IPS-20b (cell line): Measurements from ENCODE around the gene SMYD3.
"Not testable (repeated sequence)": the region's sequence is repeated elsewhere in the genome, so short reads cannot be mapped to it uniquely, and the experiment has no call there.

Experiments
- H3K27ac ChIP-seq: one replicate; pipeline ENCODE4 v1.5.1; 2013; ENCODE audit warnings: low read length
- H3K27me3 ChIP-seq: 2 replicates; pipeline ENCODE4 v1.6.1; 2013; ENCODE audit warnings: mild to moderate bottlenecking, low read length, inconsistent platforms; ENCODE audit not compliant: insufficient read depth
- H3K36me3 ChIP-seq: 2 replicates; pipeline ENCODE4 v1.6.1; 2013; ENCODE audit warnings: low read depth, mild to moderate bottlenecking, inconsistent platforms, low read length, moderate library complexity; ENCODE audit not compliant: insufficient read depth
- H3K4me1 ChIP-seq: 2 replicates; pipeline ENCODE4 v1.6.1; 2013; ENCODE audit warnings: mild to moderate bottlenecking, control low read depth, inconsistent platforms, low read length, moderate library complexity; ENCODE audit not compliant: insufficient read depth
- H3K4me3 ChIP-seq: 2 replicates; pipeline ENCODE4 v1.5.1; 2013; ENCODE audit warnings: mild to moderate bottlenecking, low read length, inconsistent platforms
- H3K9ac ChIP-seq: 2 replicates; pipeline ENCODE4 v1.6.1; 2013; ENCODE audit warnings: low read depth, mild to moderate bottlenecking, inconsistent platforms, low read length, moderate library complexity
- H3K9me3 ChIP-seq: 2 replicates; pipeline ENCODE4 v1.6.1; 2013; ENCODE audit warnings: mild to moderate bottlenecking, low read depth, low read length, inconsistent platforms; ENCODE audit not compliant: insufficient read depth

SMYD3 gene

GRCh38 chr1:246338546-246338945, 168.5 kb downstream of the SMYD3 start:
- Histone ChIP-seq H3K9ac (no peak overlapping the region), H3K4me1 (no peaks in the 10 kb centered on the region), H3K27me3 (no peaks in the 10 kb centered on the region), H3K9me3 (no peaks in the 10 kb centered on the region), H3K4me3 (no peak overlapping the region), H3K36me3 (no peaks in the 10 kb centered on the region), H3K27ac (no peak overlapping the region)

GRCh38 chr1:246338098-246338497, 169.0 kb downstream of the SMYD3 start:
- H3K4me1 ChIP-seq: no peaks in the 10 kb centered on the region
- no peak overlapping the region for H3K27ac ChIP-seq
- no peak overlapping the region for H3K4me3 ChIP-seq
- H3K9me3 ChIP-seq: no peaks in the 10 kb centered on the region
- H3K36me3 ChIP-seq: no peaks in the 10 kb centered on the region
- no peak overlapping the region for H3K9ac ChIP-seq
- H3K27me3 ChIP-seq: no peaks in the 10 kb centered on the region

- Histone ChIP-seq H3K9ac (no peak overlapping the region), H3K27ac (no peak overlapping the region), H3K9me3 (no peaks in the 10 kb centered on the region), H3K36me3 (no peaks in the 10 kb centered on the region), H3K4me1 (no peaks in the 10 kb centered on the region), H3K4me3 (no peak overlapping the region), H3K27me3 (no peaks in the 10 kb centered on the region)
Measured at GRCh38 chr1:246335151-246335550, 171.9 kb downstream of the SMYD3 start.

- Histone ChIP-seq H3K9ac (no peak overlapping the region), H3K4me3 (no peak overlapping the region), H3K27me3 (no peaks in the 10 kb centered on the region), H3K4me1 (no peaks in the 10 kb centered on the region), H3K36me3 (no peaks in the 10 kb centered on the region), H3K9me3 (no peaks in the 10 kb centered on the region), H3K27ac (no peak overlapping the region)
Measured at GRCh38 chr1:246333855-246334254, 173.2 kb downstream of the SMYD3 start.

- Histone ChIP-seq H3K4me1 (no peaks in the 10 kb centered on the region), H3K36me3 (no peaks in the 10 kb centered on the region), H3K27ac (no peak overlapping the region), H3K27me3 (no peaks in the 10 kb centered on the region), H3K4me3 (no peak overlapping the region), H3K9ac (no peak overlapping the region), H3K9me3 (no peaks in the 10 kb centered on the region)
Measured at GRCh38 chr1:246332078-246332477, 175.0 kb downstream of the SMYD3 start.

DNA sequence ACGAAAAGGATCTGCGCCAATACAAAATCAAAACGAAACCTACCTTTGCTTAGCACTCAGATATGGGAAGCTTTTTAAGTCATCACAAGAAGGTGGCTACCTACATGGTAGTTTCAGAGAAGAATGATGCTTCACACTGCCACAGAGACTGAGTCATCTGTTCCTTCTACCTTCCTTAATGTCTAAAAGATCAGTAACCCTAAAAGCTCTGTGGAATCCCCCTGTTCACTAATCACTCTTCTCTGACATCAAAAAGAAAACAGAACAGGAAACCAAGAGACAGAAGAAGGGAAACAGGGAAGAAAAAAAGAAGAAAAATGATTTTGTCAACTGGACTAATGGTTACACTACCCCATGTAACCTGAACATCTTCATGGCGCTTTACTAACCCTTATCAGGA, 177.2 kb downstream of the SMYD3 start:
- Histone ChIP-seq H3K27ac (no peak overlapping the region), H3K36me3 (no peaks in the 10 kb centered on the region), H3K9ac (no peak overlapping the region), H3K9me3 (no peaks in the 10 kb centered on the region), H3K27me3 (no peaks in the 10 kb centered on the region), H3K4me3 (no peak overlapping the region), H3K4me1 (no peaks in the 10 kb centered on the region)

GRCh38 chr1:246329292-246329691, 177.8 kb downstream of the SMYD3 start:
- not testable (repeated sequence) for H3K9ac ChIP-seq, H3K27me3 ChIP-seq, H3K27ac ChIP-seq, H3K4me1 ChIP-seq, H3K36me3 ChIP-seq, H3K4me3 ChIP-seq, H3K9me3 ChIP-seq

GRCh38 chr1:246324711-246325110, 182.4 kb downstream of the SMYD3 start:
- Histone ChIP-seq H3K27ac (no peak overlapping the region), H3K4me3 (no peak overlapping the region), H3K27me3 (no peaks in the 10 kb centered on the region), H3K9me3 (no peaks in the 10 kb centered on the region), H3K36me3 (no peaks in the 10 kb centered on the region), H3K4me1 (peaks cover 5% of the 10 kb centered on the region; the same call in 1 of the 2 replicates), H3K9ac (no peak overlapping the region)

DNA sequence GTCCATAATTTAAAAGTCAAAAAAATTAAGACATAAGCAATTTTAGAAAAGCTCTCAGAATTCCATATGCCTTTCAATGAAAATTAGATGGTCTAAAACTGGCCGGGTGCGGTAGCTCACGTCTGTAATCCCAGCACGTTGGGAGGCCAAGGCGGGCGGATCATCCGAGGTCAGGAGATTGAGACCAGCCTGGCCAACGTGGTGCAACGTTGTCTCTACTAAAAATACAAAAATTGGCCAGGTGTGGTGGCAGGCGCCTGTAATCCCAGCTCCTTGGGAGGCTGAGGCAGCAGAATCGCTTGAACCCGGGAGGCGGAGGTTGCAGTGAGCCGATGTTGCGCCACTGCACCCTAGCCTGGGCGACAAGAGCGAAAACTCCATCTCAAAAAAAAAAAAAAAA, 183.0 kb downstream of the SMYD3 start:
- H3K27ac ChIP-seq, H3K4me3 ChIP-seq, H3K27me3 ChIP-seq, H3K9me3 ChIP-seq, H3K36me3 ChIP-seq, H3K9ac ChIP-seq, H3K4me1 ChIP-seq: not testable (repeated sequence)

GRCh38 chr1:246320286-246320685, 186.8 kb downstream of the SMYD3 start:
- H3K27ac ChIP-seq: no peak overlapping the region

DNA sequence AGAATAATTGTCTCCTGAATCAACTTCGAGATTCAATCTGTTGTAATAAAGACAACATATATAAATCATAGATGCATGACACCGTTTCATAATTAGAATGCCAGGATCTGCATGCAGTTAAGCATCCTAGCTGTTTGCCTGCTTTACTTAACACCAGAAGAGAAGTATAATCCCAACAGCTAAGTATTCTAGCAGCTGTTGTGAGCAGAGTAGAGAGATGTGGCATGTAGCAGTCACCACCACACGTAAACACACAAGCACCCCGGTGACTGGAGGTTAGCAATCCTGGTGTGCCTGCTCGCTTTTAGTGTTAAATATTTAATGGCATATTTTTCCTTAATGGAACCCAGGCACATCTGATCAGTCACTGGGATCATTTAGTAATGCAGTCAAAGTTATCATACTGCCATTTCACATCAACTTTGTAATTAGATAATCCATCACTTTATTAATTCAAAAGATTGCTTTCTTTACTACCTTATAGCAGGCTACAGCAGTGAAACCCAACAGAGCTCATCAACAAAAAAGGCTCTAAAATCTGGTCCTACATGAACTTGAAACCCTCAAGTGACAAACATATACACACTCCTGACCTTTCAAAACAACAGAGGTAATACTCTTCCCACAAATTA, 187.9 kb downstream of the SMYD3 start:
- H3K9me3 ChIP-seq: no peaks in the 10 kb centered on the region
- H3K4me1 ChIP-seq: peaks cover 8% of the 10 kb centered on the region; the same call in 1 of the 2 replicates
- H3K27ac ChIP-seq: no peak overlapping the region
- H3K36me3 ChIP-seq: no peaks in the 10 kb centered on the region
- H3K27me3 ChIP-seq: no peaks in the 10 kb centered on the region
- no peak overlapping the region for H3K9ac ChIP-seq
- H3K4me3 ChIP-seq: no peak overlapping the region

More at GRCh38 chr1:246320286-246320685, 186.8 kb downstream of the SMYD3 start:
- H3K27me3 ChIP-seq: no peaks in the 10 kb centered on the region
- no peaks in the 10 kb centered on the region for H3K9me3 ChIP-seq
- H3K36me3 ChIP-seq: no peaks in the 10 kb centered on the region
- H3K4me3 ChIP-seq: no peak overlapping the region
- H3K9ac ChIP-seq: no peak overlapping the region
- H3K4me1 ChIP-seq: peaks cover 8% of the 10 kb centered on the region; the same call in 1 of the 2 replicates

- Histone ChIP-seq H3K9me3 (no peaks in the 10 kb centered on the region), H3K27me3 (no peaks in the 10 kb centered on the region), H3K27ac (no peak overlapping the region), H3K9ac (no peak overlapping the region), H3K4me1 (peaks cover 5% of the 10 kb centered on the region; the same call in 1 of the 2 replicates), H3K36me3 (no peaks in the 10 kb centered on the region), H3K4me3 (no peak overlapping the region)
Measured at GRCh38 chr1:246318622-246319021, 188.5 kb downstream of the SMYD3 start.
